Activated B cell treated with CpG ODN at 0.5 μM for 24 hours (primary cell): Measurements from ENCODE around the gene MYBPC3. TPM values are rescaled to one million over a fixed set of nuclear protein-coding genes. Genes with fewer than 3 reads are reported as not detected.
A peak's percentile ranks its signal among the peaks of the same experiment; 100 is the strongest.

Experiments used
- ATAC-seq: fragments of 200-7000 bp; cut with Tn5 transposase; one replicate; pipeline ENCODE4 v1.10.0; 2021; ENCODE audit warnings: low read depth, mild to moderate bottlenecking, moderate library complexity
- CTCF ChIA-PET: fragments of 350-600 bp; sonication (Branson Sonifier 250); formaldehyde crosslinking; loops from one replicate; lab custom pipeline; 2021; ENCODE audit warnings: antibody characterized with exemption; lab: Charles Lee
- POLR2A ChIA-PET: fragments of 350-600 bp; sonication (Branson Sonifier 250); formaldehyde crosslinking; loops from one replicate; lab custom pipeline; 2021; ENCODE audit warnings: antibody characterized with exemption; lab: Charles Lee
- DNase-seq: peaks from one replicate; pipeline ENCODE4 v3.0.0; 2022
- H3K27ac Mint-ChIP-seq: one replicate; pipeline ENCODE4 v1.8.0; 2020; ENCODE audit warnings: mixed read lengths
- H3K27me3 Mint-ChIP-seq: one replicate; pipeline ENCODE4 v1.8.0; 2021; ENCODE audit warnings: mixed read lengths
- H3K36me3 Mint-ChIP-seq: one replicate; pipeline ENCODE4 v1.8.0; 2021; ENCODE audit warnings: low read depth, mixed read lengths
- H3K4me1 Mint-ChIP-seq: one replicate; pipeline ENCODE4 v1.8.0; 2021; ENCODE audit warnings: mixed read lengths
- H3K4me3 Mint-ChIP-seq: one replicate; pipeline ENCODE4 v1.8.0; 2020; ENCODE audit warnings: mild to moderate bottlenecking, mixed read lengths
- H3K9me3 Mint-ChIP-seq: one replicate; pipeline ENCODE4 v1.8.0; 2020; ENCODE audit warnings: mixed read lengths
- CTCF ChIP-seq: fragments of 200-600 bp; IDR thresholded peaks from one replicate; pipeline ENCODE4 v1.8.0; 2022; ENCODE audit warnings: antibody characterized with exemption, mild to moderate bottlenecking
- intact Hi-C: fragments of 100-400 bp; cut with micrococcal nuclease; formaldehyde crosslinking; loops from one replicate; pipeline ENCODE4 v1.15.1; 2024
- total RNA-seq: library from RNA; stranded (reverse); gene quantifications from 2 replicates; pipeline ENCODE4 v1.2.3, GENCODE V29; 2022

The MYBPC3 gene
- total RNA-seq, 1 donor from 2014 or later = 0.69 TPM

GRCh38 chr11:47329987-47330931 lies 22.2 kb downstream of the MYBPC3 start:
- no peak for TF ChIP-seq CTCF
- intact Hi-C loops = loop anchor here (2.0 to 5.0 kb wide), 2 partner anchors 19 to 97 kb away; partner anchors contain the start of gene PSMC3
- ChIA-PET CTCF (interaction anchor here (1.2 kb wide), 1 partner anchor 82 kb away, joined by 3 read pairs; no protein-coding TSS in a partner anchor), POLR2A (interaction anchor here (0.7 kb wide), 1 partner anchor 23 kb away, joined by 3 read pairs; no protein-coding TSS in a partner anchor)
- Mint-ChIP-seq H3K4me3 (no peak overlapping the region), H3K36me3 (peaks cover 24% of the 10 kb centered on the region), H3K9me3 (no peaks in the 10 kb centered on the region), H3K27me3 (no peaks in the 10 kb centered on the region), H3K27ac (no peak overlapping the region), H3K4me1 (peaks cover 14% of the 10 kb centered on the region)
- DNase-seq = no peak
- no peak for ATAC-seq

- ChIA-PET CTCF (no interaction called here), POLR2A (no interaction called here)
- peaks cover 14% of the 10 kb centered on the region for H3K4me1 Mint-ChIP-seq
- H3K27ac Mint-ChIP-seq = no peak overlapping the region
- H3K9me3 Mint-ChIP-seq = no peaks in the 10 kb centered on the region
- H3K36me3 Mint-ChIP-seq = peaks cover 24% of the 10 kb centered on the region
- intact Hi-C loops = loop anchor here (2.0 to 5.0 kb wide), 2 partner anchors 19 to 98 kb away; partner anchors contain the start of gene PSMC3
- ATAC-seq (no peak), DNase-seq (no peak)
- TF ChIP-seq CTCF = no peak
- H3K4me3 Mint-ChIP-seq = no peak overlapping the region
- no peaks in the 10 kb centered on the region for H3K27me3 Mint-ChIP-seq
Measured at GRCh38 chr11:47329431-47329986, 23.0 kb downstream of the MYBPC3 start.

GRCh38 chr11:47328449-47329390 lies 23.8 kb downstream of the MYBPC3 start:
- POLR2A ChIA-PET = no interaction called here
- TF ChIP-seq CTCF = no peak
- H3K4me1 Mint-ChIP-seq = peaks cover 14% of the 10 kb centered on the region
- no peak overlapping the region for H3K4me3 Mint-ChIP-seq
- ATAC-seq = peak; percentile 85
- H3K36me3 Mint-ChIP-seq = peaks cover 24% of the 10 kb centered on the region
- peak overlapping the region; percentile 28 for H3K27ac Mint-ChIP-seq
- H3K9me3 Mint-ChIP-seq = no peaks in the 10 kb centered on the region
- DNase-seq = peak; percentile 37
- H3K27me3 Mint-ChIP-seq = no peaks in the 10 kb centered on the region
- CTCF ChIA-PET = interaction anchor here (0.9 kb wide), 1 partner anchor 82 kb away, joined by 3 read pairs; no protein-coding TSS in a partner anchor
- intact Hi-C loops = loop anchor here (1.0 to 5.0 kb wide), 5 partner anchors 20 to 126 kb away; partner anchors contain the start of genes PSMC3 and SLC39A13

GRCh38 chr11:47327949-47328348 lies 24.6 kb downstream of the MYBPC3 start:
- TF ChIP-seq CTCF = no peak
- Mint-ChIP-seq H3K9me3 (no peaks in the 10 kb centered on the region), H3K36me3 (peaks cover 24% of the 10 kb centered on the region), H3K27me3 (no peaks in the 10 kb centered on the region), H3K4me1 (peaks cover 14% of the 10 kb centered on the region), H3K27ac (peak overlapping the region; percentile 28), H3K4me3 (no peak overlapping the region)
- intact Hi-C loops = loop anchor here (1.0 to 5.0 kb wide), 5 partner anchors 21 to 126 kb away; partner anchors contain the start of genes PSMC3 and SLC39A13
- CTCF ChIA-PET = interaction anchor here (0.9 kb wide), 1 partner anchor 82 kb away, joined by 3 read pairs; no protein-coding TSS in a partner anchor
- ATAC-seq (no peak), DNase-seq (no peak)
- POLR2A ChIA-PET = no interaction called here
